Adrenal gland (tissue), 12 donors: Measurements from ENCODE around the gene FOXG1. TPM values are rescaled to one million over a fixed set of nuclear protein-coding genes. Genes with fewer than 3 reads are reported as not detected.

ENCODE experiments used
- DNase-seq, 7 donors: peaks; one replicate each; pipeline ENCODE4 v3.0.0-alpha.2; 2019 to 2020
- H3K27ac ChIP-seq, 5 donors: fragments of 200-600 bp; sonication (generic) in 4 of 5; 1 replicate in 3 of 5; 2 replicates in 2 of 5; pipeline versions ENCODE4 v1.5.1 to v1.8.0; 2016 to 2020; ENCODE audit warnings: mild to moderate bottlenecking in 1 of 5
- H3K27me3 ChIP-seq: fragments of 200-600 bp; 2 replicates; pipeline ENCODE4 v1.8.0; 2021
- H3K36me3 ChIP-seq, 2 donors: fragments of 200-600 bp; replicated peaks in 1 of 2; 1 replicate in 1 of 2; 2 replicates in 1 of 2; pipeline versions ENCODE4 v1.5.1 to v1.8.0; 2018 to 2022
- H3K4me1 ChIP-seq, 2 donors: fragments of 200-600 bp; replicated peaks in 1 of 2; 1 replicate in 1 of 2; 2 replicates in 1 of 2; pipeline versions ENCODE4 v1.5.1 to v1.8.0; 2018 to 2021
- H3K4me3 ChIP-seq, 4 donors: fragments of 200-600 bp; sonication (generic) in 3 of 4; one replicate each; pipeline ENCODE4 v1.5.1; 2016 to 2018
- H3K9me3 ChIP-seq, 3 donors: fragments of 200-600 bp; sonication (generic) in 1 of 3; replicated peaks in 1 of 3; 1 replicate in 2 of 3; 2 replicates in 1 of 3; pipeline versions ENCODE4 v1.5.1 to v1.8.0; 2016 to 2021
- POLR2A ChIP-seq, 2 donors: fragments of 450-650 bp; IDR thresholded peaks; one replicate each; pipeline ENCODE4 v1.6.1; 2017; ENCODE audit warnings: antibody characterized with exemption in 2 of 2, mild to moderate bottlenecking in 2 of 2, moderate library complexity in 1 of 2
- WGBS, 4 donors: extraction: QIAGEN DNeasy Blood & Tissue Kit in 2 of 4; methylation state at CpG; one replicate each; pipeline versions ENCODE4 v1.1.5 to v1.1.7; 2013 to 2017; 5-methylcytosine and 5-hydroxymethylcytosine counted together
- intact Hi-C, 2 donors: fragments of 100-400 bp; cut with DNase I; formaldehyde crosslinking; loops; one replicate each; pipeline versions ENCODE4 v1.14.1 to v1.15.0; 2022 to 2023
- polyA plus RNA-seq, 3 donors: library from polyadenylated mRNA; stranded (reverse); fragments of 200-250 nt in 2 of 3; fragments of 350-450 nt in 1 of 3; fragmentation: Illumina TruSeq in 1 of 3; extraction: RNeasy Lipid Tissue Mini Kit (QIAGEN cat#74804) in 1 of 3; gene quantifications; one replicate each; pipeline ENCODE4 v1.2.3, GENCODE V29; 2013 to 2014
- total RNA-seq, 9 donors: library from RNA; depleted of rRNA in 4 of 9; stranded (reverse); fragments of >200 nt in 4 of 9; fragments of 120-200 nt in 1 of 9; fragmentation: NEBNext Ultra II Directional in 1 of 9; extraction: Animal tissue kit (Norgen Biotek cat#: 25700) in 1 of 9; gene quantifications; one replicate each; pipeline versions ENCODE4 v1.1.0 to v1.2.4, GENCODE V29; 2013 to 2023
- TF ChIP-seq, protein P1 (sequence below), 6 experiments: fragments of 450-650 bp in 4 of 6; fragments of 200-600 bp in 2 of 6; sonication (generic) in 1 of 6; IDR thresholded peaks; 1 replicate in 5 of 6; 2 replicates in 1 of 6; pipeline versions ENCODE4 v1.5.1 to v1.8.0; 2016 to 2021; ENCODE audit warnings: antibody characterized with exemption in 6 of 6, mild to moderate bottlenecking in 2 of 6, moderate library complexity in 1 of 6
- donor health status: healthy with polysubstance abuse.
- donor health status: Bipolar disorder and iron deficiency.
- donor health status: DM: yes; HTN: yes; CAD: no.
- donor health status: DM: no; HTN: no; CAD: no.
- donor health status: DM: no; HTN: no; CAD: no.
- donor health status: DM: yes; HTN: yes; CAD: no.

Gene FOXG1
- total and polyA plus RNA-seq, 12 donors = 0.07 to 0.10 (median 0.08) TPM; not detected in 8

DNA sequence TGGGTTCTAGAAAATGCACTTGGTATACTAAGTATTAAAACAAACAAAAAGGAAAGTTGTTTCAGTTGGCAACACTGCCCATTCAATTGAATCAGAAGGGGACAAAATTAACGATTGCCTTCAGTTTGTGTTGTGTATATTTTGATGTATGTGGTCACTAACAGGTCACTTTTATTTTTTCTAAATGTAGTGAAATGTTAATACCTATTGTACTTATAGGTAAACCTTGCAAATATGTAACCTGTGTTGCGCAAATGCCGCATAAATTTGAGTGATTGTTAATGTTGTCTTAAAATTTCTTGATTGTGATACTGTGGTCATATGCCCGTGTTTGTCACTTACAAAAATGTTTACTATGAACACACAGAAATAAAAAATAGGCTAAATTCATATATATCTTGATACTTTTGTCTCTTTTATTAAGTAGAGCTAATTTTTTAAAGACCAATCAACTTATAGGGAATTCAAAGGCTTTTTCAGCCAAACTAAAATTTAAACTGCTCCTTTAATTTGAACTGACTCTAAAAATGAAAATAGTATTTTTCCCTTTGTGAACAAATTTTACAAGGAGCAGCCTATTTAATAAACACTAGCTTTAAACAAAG lies 2.8 kb downstream of the FOXG1 start:
- no peaks in the 10 kb centered on the region for H3K36me3 ChIP-seq
- intact Hi-C loops = no loop called here

DNA sequence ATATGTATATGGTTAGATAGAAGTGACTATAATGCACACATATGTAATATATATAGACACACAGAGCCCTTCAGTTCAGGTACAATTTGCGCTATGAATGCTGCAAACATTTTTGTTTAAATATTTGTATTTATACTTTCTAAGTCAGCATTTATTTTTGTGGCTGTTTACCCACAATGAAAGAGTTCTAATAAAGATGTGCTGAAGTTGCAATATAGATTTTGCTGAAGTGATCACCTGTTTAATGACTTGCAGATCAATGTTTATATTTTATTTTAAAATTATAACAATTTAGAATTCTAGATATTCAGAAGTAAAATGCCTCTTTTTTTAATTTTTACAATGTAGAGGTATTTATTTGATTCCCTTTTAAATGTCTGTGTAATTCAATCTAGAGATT lies 3.5 kb downstream of the FOXG1 start:
- no peaks in the 10 kb centered on the region for H3K36me3 ChIP-seq
- peaks cover 0 to 15% of the 10 kb centered on the region in 2 donors for H3K4me1 ChIP-seq
- 37 to 51% (median 40%) methylated on average over 1 of the region's 1 CpG for WGBS, 4 donors
- intact Hi-C loops = no loop called here
- no peak overlapping the region for H3K27ac ChIP-seq
- peaks cover 73% of the 10 kb centered on the region for H3K27me3 ChIP-seq
- no peaks in the 10 kb centered on the region for H3K9me3 ChIP-seq
- no peak for TF ChIP-seq POLR2A (IDR thresholded peaks at IDR 0.05)
- TF ChIP-seq, protein P1, sequence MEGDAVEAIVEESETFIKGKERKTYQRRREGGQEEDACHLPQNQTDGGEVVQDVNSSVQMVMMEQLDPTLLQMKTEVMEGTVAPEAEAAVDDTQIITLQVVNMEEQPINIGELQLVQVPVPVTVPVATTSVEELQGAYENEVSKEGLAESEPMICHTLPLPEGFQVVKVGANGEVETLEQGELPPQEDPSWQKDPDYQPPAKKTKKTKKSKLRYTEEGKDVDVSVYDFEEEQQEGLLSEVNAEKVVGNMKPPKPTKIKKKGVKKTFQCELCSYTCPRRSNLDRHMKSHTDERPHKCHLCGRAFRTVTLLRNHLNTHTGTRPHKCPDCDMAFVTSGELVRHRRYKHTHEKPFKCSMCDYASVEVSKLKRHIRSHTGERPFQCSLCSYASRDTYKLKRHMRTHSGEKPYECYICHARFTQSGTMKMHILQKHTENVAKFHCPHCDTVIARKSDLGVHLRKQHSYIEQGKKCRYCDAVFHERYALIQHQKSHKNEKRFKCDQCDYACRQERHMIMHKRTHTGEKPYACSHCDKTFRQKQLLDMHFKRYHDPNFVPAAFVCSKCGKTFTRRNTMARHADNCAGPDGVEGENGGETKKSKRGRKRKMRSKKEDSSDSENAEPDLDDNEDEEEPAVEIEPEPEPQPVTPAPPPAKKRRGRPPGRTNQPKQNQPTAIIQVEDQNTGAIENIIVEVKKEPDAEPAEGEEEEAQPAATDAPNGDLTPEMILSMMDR (IDR thresholded peaks at IDR 0.05) = no peak
- no peak for DNase-seq
- H3K4me3 ChIP-seq = no peak overlapping the region

More for the DNA sequence above, 2.8 kb downstream of the FOXG1 start:
- no peak for DNase-seq
- Histone ChIP-seq H3K9me3 (no peaks in the 10 kb centered on the region), H3K27ac (no peak overlapping the region), H3K4me1 (peaks cover 0 to 15% of the 10 kb centered on the region in 2 donors), H3K4me3 (no peak overlapping the region), H3K27me3 (peaks cover 71% of the 10 kb centered on the region)
- WGBS, 4 donors = 33 to 49% (median 38%) methylated on average over 4 of the region's 4 CpGs
- TF ChIP-seq POLR2A (IDR thresholded peaks at IDR 0.05) = no peak

DNA sequence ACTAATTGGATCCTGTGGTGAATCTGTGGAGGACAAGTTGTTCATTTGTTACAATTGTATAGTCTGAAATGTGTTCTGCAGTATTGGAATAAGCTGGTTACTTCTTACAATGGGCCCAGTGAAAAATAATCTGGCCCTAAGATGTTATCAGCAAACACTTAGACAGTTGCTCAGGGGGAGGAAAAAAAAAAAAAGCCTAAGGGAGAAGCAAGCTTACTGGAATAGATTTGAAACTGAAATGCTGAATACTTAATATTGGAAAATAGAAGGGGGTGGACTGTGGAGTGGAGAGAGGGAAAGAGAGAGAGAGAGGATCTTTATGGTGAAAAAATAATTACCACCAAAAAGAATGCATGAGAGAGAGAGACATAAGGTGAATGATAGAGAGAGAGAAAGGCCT lies 4.0 kb downstream of the FOXG1 start:
- Histone ChIP-seq H3K4me3 (no peak overlapping the region), H3K9me3 (no peaks in the 10 kb centered on the region), H3K36me3 (no peaks in the 10 kb centered on the region), H3K4me1 (peaks cover 0 to 11% of the 10 kb centered on the region in 2 donors), H3K27ac (no peak overlapping the region), H3K27me3 (peaks cover 73% of the 10 kb centered on the region)
- TF ChIP-seq, protein P1 (IDR thresholded peaks at IDR 0.05) = no peak
- TF ChIP-seq POLR2A (IDR thresholded peaks at IDR 0.05) = no peak
- intact Hi-C loops = no loop called here
- no peak for DNase-seq

DNA sequence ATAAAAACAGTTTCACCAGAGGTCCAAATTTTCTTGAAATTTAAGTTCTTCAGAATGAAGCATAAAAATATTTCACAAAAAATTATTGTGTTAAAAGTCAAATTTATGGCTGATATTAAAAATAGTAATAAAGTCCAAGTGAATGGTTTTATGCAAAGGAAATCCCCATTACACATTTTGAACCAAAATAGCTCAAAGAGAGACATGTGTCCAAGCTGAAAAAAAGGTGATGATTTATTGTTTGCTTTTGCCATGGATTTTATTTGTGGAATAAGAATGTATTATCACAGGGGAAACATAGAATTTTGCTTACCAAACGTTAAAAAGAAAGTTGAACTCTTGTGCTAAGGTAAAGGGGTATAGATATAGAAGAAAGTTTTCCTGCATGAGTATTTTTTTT lies 4.6 kb downstream of the FOXG1 start:
- WGBS, 4 donors = 2 to 8% (median 5%) methylated on average over 1 of the region's 1 CpG
- H3K4me3 ChIP-seq = no peak overlapping the region
- H3K36me3 ChIP-seq = no peaks in the 10 kb centered on the region
- DNase-seq = no peak
- peaks cover 73% of the 10 kb centered on the region for H3K27me3 ChIP-seq
- H3K4me1 ChIP-seq = peaks cover 0 to 6% of the 10 kb centered on the region in 2 donors
- intact Hi-C loops = no loop called here
- TF ChIP-seq POLR2A (IDR thresholded peaks at IDR 0.05) = no peak
- TF ChIP-seq, protein P1 (IDR thresholded peaks at IDR 0.05) = no peak
- H3K27ac ChIP-seq = no peak overlapping the region
- H3K9me3 ChIP-seq = no peaks in the 10 kb centered on the region

DNA sequence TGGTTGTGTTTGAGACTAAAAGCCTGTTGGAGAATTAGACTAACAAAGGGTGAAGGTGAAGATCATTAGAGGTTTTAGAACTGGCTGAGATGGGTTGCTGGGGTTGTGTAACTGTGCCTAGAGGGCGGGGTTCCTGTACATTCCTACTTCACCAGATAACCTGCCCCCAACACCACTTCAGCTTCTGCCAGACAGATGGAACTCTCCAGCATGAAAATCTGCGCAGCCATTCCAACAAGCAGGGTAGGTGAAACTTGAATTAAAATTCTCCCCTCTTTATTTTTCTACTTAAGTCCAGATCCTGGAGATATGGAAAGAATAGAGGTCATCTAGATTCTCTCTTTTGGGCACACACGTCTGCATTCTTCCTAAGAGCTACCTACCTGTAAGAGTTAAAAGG lies 6.0 kb downstream of the FOXG1 start:
- Histone ChIP-seq H3K27ac (no peak overlapping the region), H3K27me3 (peaks cover 77% of the 10 kb centered on the region), H3K9me3 (no peaks in the 10 kb centered on the region), H3K4me1 (no peaks in the 10 kb centered on the region), H3K36me3 (no peaks in the 10 kb centered on the region), H3K4me3 (no peak overlapping the region)
- TF ChIP-seq, protein P1 (IDR thresholded peaks at IDR 0.05) = no peak
- TF ChIP-seq POLR2A (IDR thresholded peaks at IDR 0.05) = no peak
- WGBS, 4 donors = 11 to 19% (median 13%) methylated on average over 3 of the region's 3 CpGs
- intact Hi-C loops = no loop called here
- no peak for DNase-seq
